H7 (cell line): ENCODE data around the gene PLEKHG5. TPM values are rescaled to one million over a fixed set of nuclear protein-coding genes. Genes with fewer than 3 reads are reported as not detected.
A peak's percentile ranks its signal among the peaks of the same experiment; 100 is the strongest.

Experiments
- DNase-seq: peaks from one replicate; pipeline ENCODE4 v3.0.0; 2012
- H3K27me3 ChIP-seq: 2 replicates; pipeline ENCODE4 v1.6.0; 2011; ENCODE audit warnings: mild to moderate bottlenecking, low read length; ENCODE audit not compliant: control insufficient read depth, insufficient read depth
- H3K36me3 ChIP-seq: replicated peaks from 2 replicates; pipeline ENCODE4 v1.5.1; 2011; ENCODE audit warnings: low read length; ENCODE audit not compliant: control insufficient read depth, insufficient read depth
- H3K4me3 ChIP-seq: 2 replicates; pipeline ENCODE4 v1.5.1; 2011; ENCODE audit warnings: low read depth, mild to moderate bottlenecking, control low read depth, low read length, moderate library complexity; ENCODE audit not compliant: insufficient read depth
- total RNA-seq: library from RNA; depleted of rRNA; stranded (reverse); fragments of >200 nt; shearing (Covaris generic); gene quantifications from 2 replicates; pipeline ENCODE4 v1.2.3, GENCODE V29; 2014

PLEKHG5 gene
- total RNA-seq, 1 experiment from 2014 or later: 17.2 TPM

GRCh38 chr1:6470132-6471085, 21.1 kb downstream of the PLEKHG5 start:
- Histone ChIP-seq H3K27me3 (peaks cover 13% of the 10 kb centered on the region; the same call in 1 of the 2 replicates), H3K36me3 (peaks cover 13% of the 10 kb centered on the region), H3K4me3 (peak overlapping the region; percentile 57)
- DNase-seq: peak; percentile 84

GRCh38 chr1:6468729-6469461, 22.6 kb downstream of the PLEKHG5 start:
- no peak overlapping the region for H3K4me3 ChIP-seq
- peaks cover 13% of the 10 kb centered on the region; the same call in 1 of the 2 replicates for H3K27me3 ChIP-seq
- peaks cover 13% of the 10 kb centered on the region for H3K36me3 ChIP-seq
- no peak for DNase-seq

GRCh38 chr1:6467744-6468688, 23.5 kb downstream of the PLEKHG5 start:
- Histone ChIP-seq H3K36me3 (peaks cover 12% of the 10 kb centered on the region), H3K4me3 (no peak overlapping the region), H3K27me3 (peaks cover 13% of the 10 kb centered on the region; the same call in 1 of the 2 replicates)
- DNase-seq: no peak

GRCh38 chr1:6467224-6467623, 24.2 kb downstream of the PLEKHG5 start:
- H3K4me3 ChIP-seq: no peak overlapping the region
- peaks cover 13% of the 10 kb centered on the region; the same call in 1 of the 2 replicates for H3K27me3 ChIP-seq
- H3K36me3 ChIP-seq: peaks cover 12% of the 10 kb centered on the region
- no peak for DNase-seq

- Histone ChIP-seq H3K27me3 (peaks cover 13% of the 10 kb centered on the region; the same call in 1 of the 2 replicates), H3K36me3 (peaks cover 11% of the 10 kb centered on the region), H3K4me3 (no peak overlapping the region)
- no peak for DNase-seq
Observed at GRCh38 chr1:6466751-6467150, 24.7 kb downstream of the PLEKHG5 start.

GRCh38 chr1:6466023-6466422, 25.4 kb downstream of the PLEKHG5 start, which contains the start of gene TNFRSF25:
Gene TNFRSF25, minus strand, starts transcription at chr1:6466173. Its CDS starts 66 bp downstream, at chr1:6466107.
- peak; percentile 95 for DNase-seq
- H3K4me3 ChIP-seq: peak within 1 kb of the TSS; percentile 37
- H3K36me3 ChIP-seq: peaks cover 11% of the 10 kb centered on the region
- H3K27me3 ChIP-seq: peaks cover 10% of the 10 kb centered on the region; the same call in 1 of the 2 replicates

GRCh38 chr1:6465461-6466005, 25.9 kb downstream of the PLEKHG5 start:
- H3K27me3 ChIP-seq: peaks cover 7% of the 10 kb centered on the region; the same call in 1 of the 2 replicates
- peaks cover 11% of the 10 kb centered on the region for H3K36me3 ChIP-seq
- DNase-seq: peak; percentile 81
- H3K4me3 ChIP-seq: peak overlapping the region; percentile 37

GRCh38 chr1:6464915-6465314, 26.6 kb downstream of the PLEKHG5 start:
- Histone ChIP-seq H3K4me3 (no peak overlapping the region), H3K27me3 (peaks cover 7% of the 10 kb centered on the region; the same call in 1 of the 2 replicates), H3K36me3 (peaks cover 11% of the 10 kb centered on the region)
- DNase-seq: no peak

GRCh38 chr1:6464514-6464836, 27.0 kb downstream of the PLEKHG5 start:
- no peak overlapping the region for H3K4me3 ChIP-seq
- peaks cover 7% of the 10 kb centered on the region; the same call in 1 of the 2 replicates for H3K27me3 ChIP-seq
- peak; percentile 75 for DNase-seq
- H3K36me3 ChIP-seq: peaks cover 10% of the 10 kb centered on the region

- DNase-seq: no peak
- no peaks in the 10 kb centered on the region; the same call in 1 of the 2 replicates for H3K36me3 ChIP-seq
- peaks cover 7% of the 10 kb centered on the region; the same call in 1 of the 2 replicates for H3K27me3 ChIP-seq
- no peak overlapping the region for H3K4me3 ChIP-seq
Observed at GRCh38 chr1:6463120-6463412, 28.4 kb downstream of the PLEKHG5 start.

- Histone ChIP-seq H3K27me3 (peaks cover 7% of the 10 kb centered on the region; the same call in 1 of the 2 replicates), H3K36me3 (no peaks in the 10 kb centered on the region; the same call in 1 of the 2 replicates), H3K4me3 (no peak overlapping the region)
- DNase-seq: no peak
Observed at GRCh38 chr1:6462412-6463119, 28.9 kb downstream of the PLEKHG5 start.

- Histone ChIP-seq H3K4me3 (no peak overlapping the region), H3K36me3 (no peaks in the 10 kb centered on the region; the same call in 1 of the 2 replicates), H3K27me3 (peaks cover 7% of the 10 kb centered on the region; the same call in 1 of the 2 replicates)
- no peak for DNase-seq
Observed at GRCh38 chr1:6461538-6462411, 29.7 kb downstream of the PLEKHG5 start.
